ENCODE results near the gene SCN8A.
A peak's percentile ranks its signal among the peaks of the same experiment; 100 is the strongest.

SCN8A gene

DNA sequence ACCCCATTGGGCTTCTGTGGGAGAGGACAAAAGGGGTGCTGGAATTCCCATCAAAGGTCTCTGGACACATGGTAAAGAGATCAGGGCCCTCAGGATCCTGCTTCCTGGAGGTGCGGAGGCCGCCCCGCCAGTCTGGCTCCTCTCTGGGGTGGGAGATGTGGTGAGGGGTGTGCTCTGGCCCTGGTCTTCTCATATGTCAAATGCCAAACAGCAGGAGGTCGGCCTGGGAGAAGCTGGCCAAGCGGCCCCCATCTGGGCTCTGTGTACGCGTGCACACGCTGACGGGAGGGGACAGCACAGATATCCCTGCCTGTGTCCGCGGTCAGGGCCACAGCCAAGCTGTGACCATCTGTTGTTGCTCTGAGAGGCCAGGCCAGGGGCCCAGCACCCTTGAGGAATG, 243.4 kb downstream of the SCN8A start:
- no peak for DNase-seq (ENCODE audit: low spot score)

GRCh38 chr12:51836041-51836826, 245.2 kb downstream of the SCN8A start:
- DNase-seq (ENCODE audit: low spot score) = peak; percentile 55

DNA sequence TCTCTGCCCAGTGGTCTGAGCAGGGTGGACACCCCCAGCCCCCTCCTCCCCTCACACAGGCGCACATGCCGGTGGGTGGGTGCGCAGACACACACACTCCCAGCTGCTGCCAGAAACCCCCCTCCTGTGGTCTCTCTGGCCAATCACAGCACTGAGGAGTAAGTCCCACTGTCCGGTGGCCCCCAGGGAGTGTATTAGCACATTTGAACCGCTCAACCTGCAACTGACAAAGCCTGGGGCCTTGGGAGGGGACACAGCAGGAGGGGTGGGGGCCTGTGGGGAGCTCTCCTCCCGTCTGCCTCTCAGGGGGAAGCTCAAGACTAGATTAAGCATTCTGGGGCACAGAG, 245.8 kb downstream of the SCN8A start:
- no peak for DNase-seq (ENCODE audit: low spot score)

GRCh38 chr12:51837286-51837685, 246.3 kb downstream of the SCN8A start:
- DNase-seq (ENCODE audit: low spot score) = no peak

GRCh38 chr12:51838036-51838435, 247.0 kb downstream of the SCN8A start:
- DNase-seq (ENCODE audit: low spot score) = no peak

- no peak for DNase-seq (ENCODE audit: low spot score)
These were observed 247.7 kb downstream of the SCN8A start for GRCh38 chr12:51838762-51839161.

GRCh38 chr12:51839310-51839947, 248.4 kb downstream of the SCN8A start:
- DNase-seq (ENCODE audit: low spot score) = no peak

- no peak for DNase-seq (ENCODE audit: low spot score)
These were observed 249.9 kb downstream of the SCN8A start for GRCh38 chr12:51840966-51841365.

DNA sequence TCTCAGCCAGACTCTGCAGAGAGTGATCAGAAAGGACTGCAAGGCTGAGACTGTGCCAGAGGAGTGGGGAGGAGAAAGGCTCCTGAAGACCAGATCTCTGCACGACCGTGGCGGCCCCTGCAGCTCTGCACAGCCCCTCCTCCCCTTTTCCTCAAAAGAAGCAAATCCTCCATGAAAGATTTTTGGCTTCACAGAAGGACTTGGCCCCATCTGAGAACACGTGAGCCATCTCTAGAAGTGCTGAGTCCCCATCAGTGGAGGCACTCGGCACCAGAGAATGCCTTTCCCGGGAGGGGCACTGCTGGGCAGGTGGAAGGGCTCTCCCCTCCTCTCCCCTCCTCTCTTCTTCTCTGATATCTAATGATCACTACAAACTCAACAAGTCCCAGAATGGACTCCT, 250.7 kb downstream of the SCN8A start:
- DNase-seq (ENCODE audit: low spot score) = no peak

DNA sequence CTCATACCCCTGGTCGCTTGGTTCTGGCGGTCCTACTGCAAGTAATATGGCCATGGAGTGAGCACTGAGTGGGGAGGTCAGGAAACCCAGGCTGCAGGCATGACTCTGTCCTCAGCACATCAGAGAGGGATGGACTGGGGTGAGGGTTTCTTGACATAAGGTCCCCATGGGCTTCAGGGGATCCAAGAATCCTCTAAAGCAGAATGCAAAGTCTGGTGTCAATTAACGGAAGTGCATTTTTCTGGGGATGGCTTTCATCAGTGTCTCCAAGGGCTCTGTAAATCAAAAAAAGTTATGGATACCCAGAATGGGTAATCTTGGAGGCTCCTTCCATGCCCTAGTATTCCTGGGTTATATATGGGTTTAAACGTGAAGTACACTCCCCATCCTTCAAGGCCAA, 253.8 kb downstream of the SCN8A start:
- DNase-seq (ENCODE audit: low spot score) = no peak

DNA sequence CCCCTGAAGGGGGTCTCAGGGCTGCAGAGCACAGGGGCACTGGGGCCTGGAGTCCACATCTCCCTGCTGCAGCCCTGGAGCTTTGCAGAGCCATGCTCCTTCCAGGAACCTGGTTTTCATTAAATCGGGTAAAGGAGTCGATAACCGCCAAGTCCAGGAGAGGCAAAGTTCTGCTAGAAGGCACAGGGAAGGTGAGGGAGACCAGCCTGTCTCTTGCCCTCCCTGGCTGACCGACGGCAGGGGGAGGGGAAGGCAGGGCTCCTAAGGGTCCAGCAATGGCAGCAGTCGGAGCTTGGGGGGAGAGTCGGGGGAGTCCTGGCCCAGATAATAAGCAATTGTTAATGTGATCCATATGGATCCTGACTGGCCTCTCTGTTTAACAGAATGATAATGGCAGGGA, 254.4 kb downstream of the SCN8A start:
- DNase-seq (ENCODE audit: low spot score) = no peak

- no peak for DNase-seq (ENCODE audit: low spot score)
These were observed 255.2 kb downstream of the SCN8A start for GRCh38 chr12:51846271-51846691.

DNA sequence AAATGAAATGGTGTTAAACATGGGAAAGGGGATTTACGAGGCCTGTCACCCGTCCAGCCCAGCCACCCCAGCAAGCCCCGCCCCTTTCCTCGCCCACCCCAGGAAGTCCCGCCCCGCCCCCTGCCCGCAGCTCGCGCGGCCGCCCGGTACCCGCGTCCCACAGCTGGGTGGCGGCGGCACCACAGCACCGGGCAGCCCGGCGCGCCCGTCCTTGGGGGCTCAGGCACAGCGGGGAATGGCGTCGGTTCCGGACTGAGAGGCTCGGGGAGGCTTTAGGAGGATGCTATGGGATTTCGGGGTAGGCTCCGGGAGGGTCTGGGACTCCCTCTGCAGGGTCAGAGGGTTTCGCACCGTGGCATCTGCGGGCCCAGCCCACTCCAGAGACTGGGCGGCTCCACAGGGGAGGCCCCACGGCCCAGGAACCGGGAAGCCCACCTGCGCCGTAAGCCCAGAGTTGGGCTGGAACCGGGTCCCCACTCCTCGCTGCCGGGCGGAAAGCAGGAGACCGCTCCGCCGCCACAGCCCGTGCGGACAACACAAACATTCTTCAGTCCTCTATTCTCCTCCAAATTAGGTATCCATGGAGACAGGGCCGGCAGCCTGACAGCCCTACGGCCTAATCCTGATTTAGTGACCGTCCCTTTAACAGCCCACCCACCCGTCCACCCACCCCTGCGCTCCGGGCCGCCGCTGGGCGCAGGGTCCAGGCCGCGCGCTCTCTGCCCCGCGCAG, 256.0 kb downstream of the SCN8A start:
- DNase-seq (ENCODE audit: low spot score) = peak; percentile 53

DNA sequence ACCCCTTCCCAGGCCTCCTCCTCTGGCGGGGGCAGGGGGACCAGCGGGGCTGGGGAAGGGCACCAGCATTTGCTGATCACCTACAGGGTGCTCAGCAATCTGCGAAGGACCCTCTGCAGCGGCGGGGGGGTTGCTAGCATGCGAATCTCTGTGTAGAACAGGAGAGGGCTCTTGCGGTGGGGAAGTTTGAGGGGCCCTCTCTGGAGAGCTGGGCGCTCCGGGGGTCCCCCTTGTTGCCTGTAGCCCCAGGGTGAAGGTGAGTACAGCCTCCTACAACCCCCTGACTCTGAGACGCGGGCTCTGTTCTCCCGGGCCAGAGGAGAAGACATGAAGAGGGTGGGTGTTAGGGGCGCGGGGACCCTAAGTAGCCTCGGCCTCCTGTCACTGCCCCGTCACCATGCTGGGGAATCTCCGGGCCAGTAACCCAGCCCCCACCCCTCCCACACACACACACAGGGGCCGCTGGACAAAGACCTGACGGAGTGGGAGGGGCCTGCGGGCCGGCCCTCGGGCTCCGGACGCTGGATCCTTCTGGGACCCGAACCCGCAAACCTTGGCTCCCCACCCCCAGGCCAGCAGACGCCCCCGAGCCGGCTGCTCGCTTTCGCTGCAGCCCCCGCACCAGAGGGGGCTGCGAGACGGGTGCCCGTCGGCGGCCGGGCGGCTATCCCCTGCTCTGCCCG, 256.8 kb downstream of the SCN8A start:
- no peak for DNase-seq (ENCODE audit: low spot score)

GRCh38 chr12:51848326-51848727, 257.3 kb downstream of the SCN8A start, which contains the start of gene FIGNL2:
Gene FIGNL2, minus strand, starts transcription at chr12:51848718. Its CDS starts 26,305 bp downstream, at chr12:51822413.
- DNase-seq (ENCODE audit: low spot score) = no peak

DNA sequence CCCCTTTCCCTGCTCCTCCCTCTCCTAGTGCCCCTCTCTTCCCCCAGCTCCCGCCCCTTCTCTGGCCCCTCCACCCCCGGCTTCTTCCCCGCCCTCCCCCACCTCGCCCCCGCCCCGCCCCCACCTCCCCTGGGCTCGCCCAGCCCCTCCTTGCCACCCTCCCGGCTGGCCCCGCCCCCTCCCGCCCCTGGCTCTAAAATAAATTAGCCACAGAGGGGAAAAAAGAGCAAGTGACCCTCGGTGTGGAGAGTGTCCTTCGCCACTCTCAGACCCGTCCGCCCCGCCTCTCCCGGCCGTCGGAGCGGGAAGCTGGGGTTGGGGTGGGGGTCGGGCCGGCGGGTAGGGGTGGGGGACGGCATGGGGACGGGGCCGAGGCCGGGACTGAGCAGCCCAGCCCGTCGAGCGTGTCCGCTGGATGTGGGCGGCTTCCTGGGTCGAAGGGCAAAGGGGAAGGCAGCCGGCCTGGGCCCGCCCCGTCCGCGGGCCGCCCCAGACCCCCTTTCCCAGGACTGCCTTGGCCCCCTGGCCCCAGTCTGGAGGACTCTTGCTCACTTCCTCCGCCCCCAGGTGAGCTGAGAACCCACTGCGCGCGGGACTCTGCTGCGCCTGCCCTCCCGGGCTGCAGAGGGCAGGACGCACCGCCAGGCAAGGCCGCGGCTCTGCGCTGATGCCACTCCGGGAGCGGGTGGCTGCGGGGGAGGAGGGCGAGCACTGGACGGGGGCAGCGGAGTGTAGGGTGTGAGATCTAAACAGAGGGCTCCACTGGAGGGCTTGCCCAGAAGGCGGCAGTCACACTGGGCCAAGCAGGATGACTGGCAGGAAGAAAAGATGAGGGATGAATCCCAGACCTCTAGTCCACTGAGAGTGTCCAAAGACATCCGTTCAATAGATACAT, 258.1 kb downstream of the SCN8A start:
- no peak for DNase-seq (ENCODE audit: low spot score)

GRCh38 chr12:51850081-51850964, 259.3 kb downstream of the SCN8A start:
- no peak for DNase-seq (ENCODE audit: low spot score)

GRCh38 chr12:51850965-51851299, 259.9 kb downstream of the SCN8A start:
- no peak for DNase-seq (ENCODE audit: low spot score)

DNA sequence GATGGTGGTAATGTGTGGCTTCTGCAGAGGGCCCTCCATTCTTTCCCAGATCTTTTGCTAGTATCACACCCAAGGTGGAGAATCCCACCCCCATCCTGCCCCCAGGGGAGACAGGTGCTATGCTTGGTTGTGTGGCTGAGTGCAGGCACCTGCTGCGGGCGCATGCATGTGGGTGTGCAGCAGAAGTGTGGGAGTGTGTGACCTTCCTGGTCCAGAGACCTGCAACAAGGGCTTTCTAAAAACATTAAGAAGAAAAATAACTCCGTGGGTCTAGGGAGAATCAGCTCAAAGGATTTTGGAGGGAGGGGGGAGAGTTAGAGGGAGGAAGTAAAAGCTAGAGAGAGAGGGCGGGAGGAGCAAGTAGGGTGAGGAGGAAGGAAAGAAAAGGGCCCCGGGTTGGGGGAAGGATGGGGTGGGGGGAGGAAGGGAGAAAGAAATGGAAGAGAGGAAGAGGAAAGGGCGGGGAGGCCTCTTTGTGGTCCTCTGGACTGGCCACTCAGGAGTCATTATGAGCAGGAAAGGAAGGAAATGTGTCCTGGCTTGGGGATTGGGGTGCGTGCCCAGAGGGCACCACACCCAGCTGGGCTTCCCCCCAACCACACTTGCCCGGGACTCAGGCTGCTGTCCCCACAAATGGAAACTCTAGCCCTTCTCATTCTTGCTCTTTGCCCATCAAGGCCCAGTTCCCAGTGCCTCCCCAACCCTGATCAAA, 260.5 kb downstream of the SCN8A start:
- no peak for DNase-seq (ENCODE audit: low spot score)

All from SW480 (cell line).